Gastroesophageal sphincter (tissue), 4 donors: ENCODE data around the gene CACNA2D3. TPM values are rescaled to one million over a fixed set of nuclear protein-coding genes. Genes with fewer than 3 reads are reported as not detected.

Source experiments
- ATAC-seq: fragments of 150-250 bp; one replicate; pipeline ENCODE4 v1.9.1; 2016; ENCODE audit warnings: mild to moderate bottlenecking, moderate library complexity
- H3K27ac ChIP-seq, 4 donors: fragments of 200-600 bp; sonication (generic) in 3 of 4; 1 replicate in 3 of 4; 2 replicates in 1 of 4; pipeline ENCODE4 v1.5.1; 2016 to 2019
- H3K27me3 ChIP-seq: fragments of 200-600 bp; sonication (generic); one replicate; pipeline ENCODE4 v1.5.1; 2019
- H3K36me3 ChIP-seq, 2 donors: fragments of 200-600 bp; sonication (generic); one replicate each; pipeline ENCODE4 v1.5.1; 2019; ENCODE audit warnings: control low read depth in 1 of 2
- H3K4me1 ChIP-seq, 3 donors: fragments of 200-600 bp; sonication (generic); 1 replicate in 2 of 3; 2 replicates in 1 of 3; pipeline ENCODE4 v1.5.1; 2016 to 2019; ENCODE audit warnings: control low read depth in 2 of 3
- H3K4me3 ChIP-seq, 2 donors: fragments of 200-600 bp; sonication (generic); one replicate each; pipeline ENCODE4 v1.5.1; 2019; ENCODE audit warnings: mild to moderate bottlenecking in 1 of 2, moderate library complexity in 1 of 2
- H3K9me3 ChIP-seq, 3 donors: fragments of 200-600 bp; sonication (generic); one replicate each; pipeline ENCODE4 v1.5.1; 2017 to 2019; ENCODE audit warnings: control low read depth in 2 of 3
- CTCF ChIP-seq, 4 experiments: fragments of 200-600 bp in 2 of 4; fragments of 450-650 bp in 2 of 4; sonication (generic) in 1 of 4; IDR thresholded peaks; one replicate each; pipeline ENCODE4 v1.5.1; 2017 to 2019; ENCODE audit warnings: antibody characterized with exemption in 4 of 4, mild to moderate bottlenecking in 2 of 4, moderate library complexity in 2 of 4
- EP300 ChIP-seq: sonication (generic); formaldehyde crosslinking; IDR thresholded peaks from one replicate; pipeline ENCODE4 v1.6.1; 2017; ENCODE audit warnings: antibody characterized with exemption, mild to moderate bottlenecking
- POLR2A ChIP-seq, 2 donors: fragments of 450-650 bp; IDR thresholded peaks; one replicate each; pipeline ENCODE4 v1.6.1; 2017; ENCODE audit warnings: antibody characterized with exemption in 2 of 2, mild to moderate bottlenecking in 2 of 2, moderate library complexity in 1 of 2
- POLR2AphosphoS5 ChIP-seq: sonication (generic); formaldehyde crosslinking; IDR thresholded peaks from one replicate; pipeline ENCODE4 v1.6.1; 2017; ENCODE audit warnings: antibody characterized with exemption
- WGBS, 2 donors: methylation state at CpG; one replicate each; pipeline ENCODE4 v1.1.5; 2018; ENCODE audit warnings: low coverage in 1 of 2; 5-methylcytosine and 5-hydroxymethylcytosine counted together
- total RNA-seq, 4 donors: library from RNA; depleted of rRNA; stranded (reverse); fragments of >200 nt; gene quantifications; one replicate each; pipeline ENCODE4 v1.1.0, GENCODE V29; 2016

CACNA2D3 gene
- total RNA-seq, 4 donors from 2014 or later, result 0.94 to 6.5 (median 3.5) TPM

GRCh38 chr3:54185740-54186139, 63.4 kb downstream of the CACNA2D3 start:
- ATAC-seq, result no peak
- H3K27me3 ChIP-seq, result no peaks in the 10 kb centered on the region
- H3K4me1 ChIP-seq, result no peaks in the 10 kb centered on the region
- H3K27ac ChIP-seq, result no peak overlapping the region
- no peaks in the 10 kb centered on the region for H3K36me3 ChIP-seq
- H3K4me3 ChIP-seq, result no peak overlapping the region
- no peak for TF ChIP-seq POLR2AphosphoS5
- TF ChIP-seq EP300, result no peak
- no peak for TF ChIP-seq POLR2A (IDR thresholded peaks at IDR 0.05)
- no peak for TF ChIP-seq CTCF (IDR thresholded peaks at IDR 0.05)
- H3K9me3 ChIP-seq, result no peaks in the 10 kb centered on the region

GRCh38 chr3:54188176-54188791, 65.9 kb downstream of the CACNA2D3 start:
- no peaks in the 10 kb centered on the region for H3K36me3 ChIP-seq
- H3K27ac ChIP-seq, result no peak overlapping the region
- H3K4me1 ChIP-seq, result no peaks in the 10 kb centered on the region
- TF ChIP-seq POLR2A (IDR thresholded peaks at IDR 0.05) (no peak), CTCF (IDR thresholded peaks at IDR 0.05) (no peak), POLR2AphosphoS5 (no peak), EP300 (no peak)
- H3K9me3 ChIP-seq, result no peaks in the 10 kb centered on the region
- no peak overlapping the region for H3K4me3 ChIP-seq
- ATAC-seq, result no peak
- WGBS, 2 donors, result 41 to 65% methylated on average over 2 to 5 of the region's 6 CpGs
- H3K27me3 ChIP-seq, result no peaks in the 10 kb centered on the region

- H3K4me1 ChIP-seq, result no peaks in the 10 kb centered on the region
- no peaks in the 10 kb centered on the region for H3K9me3 ChIP-seq
- no peak overlapping the region for H3K4me3 ChIP-seq
- no peak for TF ChIP-seq EP300
- no peak for TF ChIP-seq POLR2AphosphoS5
- TF ChIP-seq CTCF (IDR thresholded peaks at IDR 0.05), result no peak
- no peak for TF ChIP-seq POLR2A (IDR thresholded peaks at IDR 0.05)
- no peaks in the 10 kb centered on the region for H3K36me3 ChIP-seq
- WGBS, 2 donors, result 76 to 90% methylated on average over 1 to 4 of the region's 4 CpGs
- no peaks in the 10 kb centered on the region for H3K27me3 ChIP-seq
- no peak for ATAC-seq
- H3K27ac ChIP-seq, result no peak overlapping the region
Measured at GRCh38 chr3:54191220-54191619, 68.9 kb downstream of the CACNA2D3 start.

- no peak for ATAC-seq
- no peaks in the 10 kb centered on the region for H3K27me3 ChIP-seq
- no peaks in the 10 kb centered on the region for H3K9me3 ChIP-seq
- no peaks in the 10 kb centered on the region for H3K4me1 ChIP-seq
- H3K36me3 ChIP-seq, result no peaks in the 10 kb centered on the region
- WGBS, 2 donors, result 13 to 33% methylated on average over 1 of the region's 1 CpG
- TF ChIP-seq POLR2A (IDR thresholded peaks at IDR 0.05) (no peak), CTCF (IDR thresholded peaks at IDR 0.05) (no peak), POLR2AphosphoS5 (no peak), EP300 (no peak)
- no peak overlapping the region for H3K4me3 ChIP-seq
- no peak overlapping the region for H3K27ac ChIP-seq
Measured at GRCh38 chr3:54192026-54192425, 69.7 kb downstream of the CACNA2D3 start.

GRCh38 chr3:54193093-54193492, 70.7 kb downstream of the CACNA2D3 start:
- Histone ChIP-seq H3K27me3 (no peaks in the 10 kb centered on the region), H3K36me3 (no peaks in the 10 kb centered on the region), H3K4me3 (no peak overlapping the region), H3K27ac (no peak overlapping the region), H3K4me1 (no peaks in the 10 kb centered on the region), H3K9me3 (no peaks in the 10 kb centered on the region)
- ATAC-seq, result no peak
- TF ChIP-seq CTCF (IDR thresholded peaks at IDR 0.05), result no peak
- TF ChIP-seq POLR2AphosphoS5, result no peak
- no peak for TF ChIP-seq EP300
- TF ChIP-seq POLR2A (IDR thresholded peaks at IDR 0.05), result no peak
- WGBS, 2 donors, result 67 to 75% methylated on average over 1 of the region's 1 CpG
